ENCODE results near the gene ZFP91. TPM values are rescaled to one million over a fixed set of nuclear protein-coding genes. Genes with fewer than 3 reads are reported as not detected.

Gene ZFP91
- total RNA-seq, 1 experiment from 2014 or later: 56.2 TPM

GRCh38 chr11:58592760-58593472 is 14.1 kb downstream of the ZFP91 start:
- peaks cover 48% of the 10 kb centered on the region for H4K20me1 ChIP-seq (ENCODE audit: low read length)
- BruUV-seq (replicated peaks): no TSS peak
- no peak for TF ChIP-seq CTCF (conservative IDR thresholded peaks at IDR 0.05; ENCODE audit: low read depth, low read length)
- DNase-seq (peak; percentile 24), ATAC-seq (no peak; the same call in 1 of the 2 replicates)
- no peak overlapping the region for H3K4me3 ChIP-seq (ENCODE audit: low read length)
- no peak overlapping the region for H3K9ac ChIP-seq (ENCODE audit: low read length)
- no peak overlapping the region for H2AFZ ChIP-seq (ENCODE audit: low read length)
- H3F3A ChIP-seq (ENCODE audit: low read length, unreplicated experiment): no peaks in the 10 kb centered on the region
- no peaks in the 10 kb centered on the region for H3K27me3 ChIP-seq (ENCODE audit: low read length)
- no peaks in the 10 kb centered on the region for H3K9me2 ChIP-seq (replicated peaks; ENCODE audit: low read length)
- H3K4me2 ChIP-seq (ENCODE audit: low read length): no peak overlapping the region
- intact Hi-C loops (cut with micrococcal nuclease): no loop called here
- H3K27ac ChIP-seq (ENCODE audit: low read length): no peak overlapping the region
- ChIA-PET POLR2A (ENCODE audit: unreplicated experiment) (no interaction called here), CTCF (no interaction called here)
- H3K36me3 ChIP-seq (ENCODE audit: low read depth, low read length): peaks cover 27% of the 10 kb centered on the region
- H3K9me3 ChIP-seq (ENCODE audit: low read length): no peaks in the 10 kb centered on the region
- no peaks in the 10 kb centered on the region for H3K4me1 ChIP-seq (ENCODE audit: insufficient read depth, low read length)
- peaks cover 99% of the 10 kb centered on the region for H3K79me2 ChIP-seq (ENCODE audit: low read length)

- Histone ChIP-seq H3K9ac (ENCODE audit: low read length) (no peak overlapping the region), H3K4me2 (ENCODE audit: low read length) (no peak overlapping the region), H3K9me3 (ENCODE audit: low read length) (no peaks in the 10 kb centered on the region), H3K4me3 (ENCODE audit: low read length) (no peak overlapping the region), H3K9me2 (replicated peaks; ENCODE audit: low read length) (no peaks in the 10 kb centered on the region), H3K36me3 (ENCODE audit: low read depth, low read length) (peaks cover 20% of the 10 kb centered on the region), H3K79me2 (ENCODE audit: low read length) (peaks cover 100% of the 10 kb centered on the region), H2AFZ (ENCODE audit: low read length) (no peak overlapping the region), H3K4me1 (ENCODE audit: insufficient read depth, low read length) (no peaks in the 10 kb centered on the region), H4K20me1 (ENCODE audit: low read length) (peaks cover 60% of the 10 kb centered on the region), H3K27ac (ENCODE audit: low read length) (no peak overlapping the region), H3K27me3 (ENCODE audit: low read length) (no peaks in the 10 kb centered on the region), H3F3A (ENCODE audit: low read length, unreplicated experiment) (no peaks in the 10 kb centered on the region)
- CTCF ChIA-PET: no interaction called here
- BruUV-seq (replicated peaks): no TSS peak
- ATAC-seq (no peak), DNase-seq (no peak)
- POLR2A ChIA-PET (ENCODE audit: unreplicated experiment): interaction anchor here (0.7 kb wide), 1 partner anchor 35 kb away, joined by 19 read pairs; no protein-coding TSS in a partner anchor
- intact Hi-C loops (cut with micrococcal nuclease): no loop called here
- TF ChIP-seq EZH2 (IDR thresholded peaks at IDR 0.05; ENCODE audit: low read length, unreplicated experiment): no peak
- no peak for TF ChIP-seq CTCF (conservative IDR thresholded peaks at IDR 0.05; ENCODE audit: low read depth, low read length)
- TF ChIP-seq EZH2phosphoT487 (IDR thresholded peaks at IDR 0.05; ENCODE audit: borderline replicate concordance, low read length): no peak
Observed at GRCh38 chr11:58594826-58595225, 16.0 kb downstream of the ZFP91 start.

GRCh38 chr11:58596621-58597020 is 17.8 kb downstream of the ZFP91 start:
- H3K9ac ChIP-seq (ENCODE audit: low read length): no peak overlapping the region
- H3K4me3 ChIP-seq (ENCODE audit: low read length): no peak overlapping the region
- POLR2A ChIA-PET (ENCODE audit: unreplicated experiment): interaction anchor here (0.6 kb wide), 1 partner anchor 826 kb away, joined by 3 read pairs; no protein-coding TSS in a partner anchor
- no peak overlapping the region for H2AFZ ChIP-seq (ENCODE audit: low read length)
- H3K27ac ChIP-seq (ENCODE audit: low read length): no peak overlapping the region
- intact Hi-C loops (cut with micrococcal nuclease): no loop called here
- no peaks in the 10 kb centered on the region for H3K9me3 ChIP-seq (ENCODE audit: low read length)
- no peak for DNase-seq
- H3K4me2 ChIP-seq (ENCODE audit: low read length): no peak overlapping the region
- H4K20me1 ChIP-seq (ENCODE audit: low read length): peaks cover 66% of the 10 kb centered on the region
- H3K27me3 ChIP-seq (ENCODE audit: low read length): no peaks in the 10 kb centered on the region
- no peaks in the 10 kb centered on the region for H3K9me2 ChIP-seq (replicated peaks; ENCODE audit: low read length)
- H3K36me3 ChIP-seq (ENCODE audit: low read depth, low read length): peaks cover 9% of the 10 kb centered on the region
- peaks cover 100% of the 10 kb centered on the region for H3K79me2 ChIP-seq (ENCODE audit: low read length)
- H3F3A ChIP-seq (ENCODE audit: low read length, unreplicated experiment): no peaks in the 10 kb centered on the region
- CTCF ChIA-PET: no interaction called here
- BruUV-seq (replicated peaks): no TSS peak
- no peak for ATAC-seq
- H3K4me1 ChIP-seq (ENCODE audit: insufficient read depth, low read length): no peaks in the 10 kb centered on the region
- no peak for TF ChIP-seq EZH2phosphoT487 (IDR thresholded peaks at IDR 0.05; ENCODE audit: borderline replicate concordance, low read length)
- TF ChIP-seq CTCF (conservative IDR thresholded peaks at IDR 0.05; ENCODE audit: low read depth, low read length): no peak
- no peak for TF ChIP-seq EZH2 (IDR thresholded peaks at IDR 0.05; ENCODE audit: low read length, unreplicated experiment)
